Left ventricle myocardium superior (tissue), 1 donor: Measurements from ENCODE around the gene CHMP2B. TPM values are rescaled to one million over a fixed set of nuclear protein-coding genes. Genes with fewer than 3 reads are reported as not detected.
"Not testable (repeated sequence)": the region's sequence is repeated elsewhere in the genome, so short reads cannot be mapped to it uniquely, and the experiment has no call there.

ENCODE experiments used
- ATAC-seq: fragments of 200-7000 bp; cut with Tn5 transposase; one replicate; pipeline ENCODE4 v1.9.1; 2020; ENCODE audit warnings: mild to moderate bottlenecking, moderate library complexity
- DNase-seq: peaks from one replicate; pipeline ENCODE4 v3.0.0-alpha.2; 2020
- intact Hi-C: fragments of 100-400 bp; cut with micrococcal nuclease; formaldehyde crosslinking; loops from one replicate; pipeline ENCODE4 v1.11.0; 2022
- total RNA-seq: library from RNA; stranded (reverse); fragmentation: NEBNext Ultra II Directional; extraction: Animal tissue kit (Norgen Biotek cat#: 25700); gene quantifications from one replicate; pipeline ENCODE4 v1.2.1, GENCODE V29; 2021
- donor health status: DM: no; HTN: yes; CAD: no; lungs with severe emphysema.

The CHMP2B gene
- total RNA-seq, 1 donor from 2014 or later: 33.1 TPM

DNA sequence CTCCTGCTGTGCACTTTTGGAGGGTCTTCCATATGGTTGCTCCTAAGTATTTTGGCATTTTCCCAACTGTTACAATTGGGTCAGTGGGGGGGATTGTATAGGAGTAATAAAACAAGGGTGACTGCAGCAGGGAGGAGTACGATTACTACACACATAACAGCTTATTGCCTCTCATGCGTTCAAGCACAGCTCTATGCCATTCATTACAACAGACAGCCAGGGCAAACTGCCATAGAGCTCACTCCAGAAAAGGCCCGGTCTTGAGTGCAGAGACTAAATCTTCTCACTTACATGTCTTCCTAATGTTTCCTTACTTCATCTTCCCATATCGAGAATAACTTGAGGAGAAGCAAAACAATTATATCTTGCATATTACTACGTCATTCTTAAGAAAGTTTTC is 1.4 kb upstream of the CHMP2B start:
- no peak for DNase-seq
- intact Hi-C loops: no loop called here
- ATAC-seq: no peak

DNA sequence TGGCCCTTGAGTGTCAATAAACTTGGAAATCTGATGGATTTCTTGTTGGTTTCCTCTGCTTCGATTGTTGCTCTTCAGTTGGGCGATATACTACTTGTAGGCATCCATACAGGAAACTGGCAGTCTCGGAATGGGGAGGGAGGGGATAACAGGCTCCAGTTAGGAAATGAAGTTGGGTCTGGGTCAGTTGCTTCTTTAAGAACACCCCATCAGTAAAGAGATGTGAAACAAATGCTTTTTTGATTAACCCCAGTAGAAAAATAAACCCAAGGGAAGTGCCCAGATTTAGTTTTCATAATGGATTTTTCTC is 681 bp downstream of the CHMP2B start:
- DNase-seq (no peak), ATAC-seq (no peak)
- intact Hi-C loops: no loop called here

DNA sequence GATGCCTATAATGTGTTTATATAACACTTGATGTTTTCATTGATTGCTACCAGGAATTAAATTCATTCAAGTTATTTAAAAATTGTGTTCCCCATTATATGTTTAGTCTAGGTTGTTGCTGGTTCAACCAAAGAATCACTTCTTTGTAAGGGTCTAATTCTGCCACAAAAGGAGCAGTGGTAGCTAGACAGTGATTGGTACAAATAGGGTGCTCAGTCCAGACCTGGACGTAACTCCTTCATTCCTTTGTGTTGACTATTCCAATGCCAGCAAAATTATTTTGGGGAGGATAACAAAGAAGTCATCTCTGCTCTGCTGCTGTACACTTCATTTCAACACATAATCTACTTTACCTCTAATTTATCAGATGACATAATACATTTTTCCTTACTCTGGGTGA is 1.2 kb downstream of the CHMP2B start:
- DNase-seq: no peak
- no peak for ATAC-seq
- intact Hi-C loops: no loop called here

- intact Hi-C loops: no loop called here
- no peak for ATAC-seq
- DNase-seq: no peak
Measured at GRCh38 chr3:87229113-87229512, 2.0 kb downstream of the CHMP2B start.

DNA sequence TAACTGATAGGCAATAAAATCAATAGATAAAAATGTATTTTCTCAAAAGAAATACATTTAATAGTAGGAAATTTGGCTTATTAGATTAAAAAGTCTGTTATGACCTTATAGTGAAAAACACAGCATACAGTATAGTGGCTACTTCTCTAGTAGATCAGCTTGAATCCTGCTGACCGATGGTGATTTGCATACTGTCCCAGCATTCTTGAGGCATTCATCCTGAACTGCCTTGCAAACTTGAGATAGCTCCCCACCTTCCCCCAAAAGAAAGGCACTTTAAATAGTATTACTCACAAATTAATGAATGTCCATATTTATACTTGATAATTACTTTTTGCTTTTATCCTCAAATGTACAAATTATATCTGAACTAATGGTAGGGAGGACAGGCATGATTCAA is 6.7 kb downstream of the CHMP2B start:
- DNase-seq (no peak), ATAC-seq (no peak)
- intact Hi-C loops: no loop called here

DNA sequence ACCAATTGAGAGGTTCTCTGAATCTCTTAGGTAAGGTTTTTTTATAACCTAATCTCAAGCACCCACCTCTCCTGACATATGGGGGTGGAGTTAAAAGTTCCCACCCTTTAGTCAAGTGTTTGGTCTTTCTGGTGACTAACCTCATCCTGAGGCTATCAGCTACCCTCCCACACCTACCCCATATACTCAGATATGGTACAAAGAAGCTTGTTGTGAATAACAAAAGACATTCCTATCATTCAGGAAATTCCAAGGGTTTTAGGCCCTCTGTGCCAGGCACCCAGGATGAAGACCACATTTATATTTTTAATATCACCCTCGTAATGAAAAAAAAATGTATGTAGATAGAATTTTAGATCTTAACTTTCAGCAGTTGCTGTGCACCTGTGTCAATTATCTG is 9.0 kb downstream of the CHMP2B start:
- no peak for ATAC-seq

GRCh38 chr3:87246662-87247429 is 19.7 kb downstream of the CHMP2B start:
- ATAC-seq: no peak
- intact Hi-C loops: no loop called here
- DNase-seq: no peak

More for the DNA sequence above, 9.0 kb downstream of the CHMP2B start:
- DNase-seq: no peak
- intact Hi-C loops: no loop called here

- DNase-seq (no peak), ATAC-seq (no peak)
- intact Hi-C loops: no loop called here
Measured at GRCh38 chr3:87247430-87247773, 20.3 kb downstream of the CHMP2B start.

- DNase-seq, ATAC-seq, intact Hi-C loops: not testable (repeated sequence)
Measured at GRCh38 chr3:87248231-87248630, 21.1 kb downstream of the CHMP2B start.

GRCh38 chr3:87248831-87249230 is 21.7 kb downstream of the CHMP2B start:
- ATAC-seq (no peak), DNase-seq (no peak)
- intact Hi-C loops: no loop called here

DNA sequence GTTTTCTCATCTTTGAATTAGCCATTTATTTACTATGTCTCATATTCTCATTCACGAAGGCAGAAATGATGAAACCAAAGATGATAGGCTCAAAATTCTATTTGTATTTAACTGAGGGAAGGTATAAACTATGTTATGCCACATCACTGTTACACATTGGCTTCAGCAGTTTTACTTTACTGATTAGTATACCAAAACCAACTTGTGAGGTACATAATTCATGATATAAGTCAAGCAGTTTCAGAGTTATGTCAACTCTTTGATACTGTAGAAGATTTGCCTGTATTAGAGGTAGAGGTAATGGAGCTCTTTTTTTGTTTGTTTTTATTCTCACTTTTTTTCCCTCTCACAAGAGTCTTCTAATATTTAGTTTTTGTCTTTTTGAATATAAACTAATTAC is 22.9 kb downstream of the CHMP2B start:
- intact Hi-C loops: no loop called here
- DNase-seq: no peak
- no peak for ATAC-seq

DNA sequence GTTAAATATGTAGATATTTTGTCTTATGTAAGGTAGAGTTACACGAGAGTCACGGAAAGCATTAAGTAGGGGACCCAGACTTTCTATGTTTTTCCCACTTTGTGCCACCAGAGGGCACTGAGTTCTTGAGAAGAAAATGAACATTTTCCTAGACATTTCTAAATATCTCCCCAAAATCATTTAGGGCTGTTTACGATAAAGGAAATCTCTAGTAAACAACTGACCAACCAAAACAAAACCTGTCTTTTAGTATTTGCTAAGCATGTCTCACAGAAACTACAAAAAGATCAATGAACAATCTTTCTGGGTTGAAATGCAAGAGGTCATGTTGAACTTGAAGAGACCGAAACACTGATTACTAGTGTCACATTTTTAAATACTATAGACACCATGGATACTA is 33.2 kb downstream of the CHMP2B start:
- intact Hi-C loops: no loop called here
- no peak for DNase-seq
- no peak for ATAC-seq

DNA sequence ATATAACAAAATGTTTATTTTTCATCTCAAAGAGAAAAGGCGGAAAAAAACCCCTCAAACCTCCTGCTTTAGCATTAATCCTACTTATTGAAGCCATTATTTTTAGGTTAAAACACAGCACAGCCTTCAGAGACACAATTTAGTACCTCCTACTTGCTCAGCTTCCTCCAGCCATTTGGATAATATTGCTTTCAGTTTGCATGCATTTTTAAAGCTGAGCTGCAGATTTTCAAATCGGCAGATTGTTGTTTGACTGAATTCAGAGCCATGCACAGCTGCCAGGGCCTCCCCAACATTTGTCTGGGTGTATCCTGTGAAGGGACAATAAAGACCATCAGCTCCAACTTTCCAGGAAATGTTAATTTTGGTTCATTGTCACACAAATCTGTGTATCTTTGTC is 34.8 kb downstream of the CHMP2B start:
- ATAC-seq (no peak), DNase-seq (no peak)
- intact Hi-C loops: no loop called here

GRCh38 chr3:87267953-87268645 is 41.0 kb downstream of the CHMP2B start:
- no peak for DNase-seq

DNA sequence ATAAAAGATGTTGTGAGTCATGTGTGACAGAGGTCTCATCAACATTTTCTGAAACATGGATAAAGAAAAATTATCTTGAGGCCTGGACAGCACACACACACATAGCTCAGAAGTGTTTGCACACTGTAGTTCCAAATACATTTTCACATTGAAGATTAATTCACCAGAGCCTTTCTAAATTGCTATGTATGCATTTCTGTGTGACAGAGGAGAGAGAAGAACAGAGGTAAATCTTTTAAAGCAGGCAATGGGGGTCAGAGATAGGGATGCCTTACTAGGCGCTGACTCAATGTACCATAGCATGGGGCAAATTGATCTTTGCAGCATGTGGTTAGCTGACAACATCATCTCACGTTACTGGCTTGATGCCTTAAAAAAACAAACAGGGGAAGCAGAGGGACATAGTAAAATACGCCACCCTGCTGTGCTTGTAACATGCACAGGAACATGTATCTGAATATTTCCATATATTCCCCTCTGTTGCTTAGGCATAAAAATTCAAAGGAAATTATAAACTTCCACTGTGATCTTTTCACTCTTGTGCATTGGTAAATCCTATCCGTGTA is 41.6 kb downstream of the CHMP2B start:
- intact Hi-C loops: no loop called here
- ATAC-seq: no peak
- DNase-seq: no peak

More at GRCh38 chr3:87267953-87268645, 41.0 kb downstream of the CHMP2B start:
- intact Hi-C loops: no loop called here
- ATAC-seq: no peak

DNA sequence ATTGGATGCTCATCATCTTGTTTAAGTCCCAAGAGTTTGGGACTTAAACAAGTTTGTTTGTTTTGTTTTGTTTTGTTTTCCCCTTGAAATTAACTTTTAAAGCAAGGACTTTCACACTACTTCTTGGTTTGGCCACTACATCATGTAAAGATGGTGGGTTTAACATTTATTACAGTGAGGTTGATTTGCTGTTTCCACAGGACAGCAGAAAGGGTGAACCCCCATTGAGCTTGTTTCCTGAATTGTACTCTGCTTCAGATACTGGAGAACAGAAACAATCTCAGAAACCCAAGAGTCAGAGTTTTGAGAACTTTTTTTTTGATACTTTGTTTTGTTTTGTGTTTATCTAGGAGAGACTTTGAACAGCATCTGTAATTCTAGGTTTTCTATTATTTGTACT is 42.6 kb downstream of the CHMP2B start:
- ATAC-seq: no peak
- DNase-seq: no peak
- intact Hi-C loops: no loop called here

- DNase-seq (no peak), ATAC-seq (peak; percentile 42)
- intact Hi-C loops: no loop called here
Measured at GRCh38 chr3:87270908-87271700, 44.0 kb downstream of the CHMP2B start.

- ATAC-seq: no peak
- DNase-seq: no peak
- intact Hi-C loops: no loop called here
Measured at GRCh38 chr3:87272718-87273341, 45.7 kb downstream of the CHMP2B start.

DNA sequence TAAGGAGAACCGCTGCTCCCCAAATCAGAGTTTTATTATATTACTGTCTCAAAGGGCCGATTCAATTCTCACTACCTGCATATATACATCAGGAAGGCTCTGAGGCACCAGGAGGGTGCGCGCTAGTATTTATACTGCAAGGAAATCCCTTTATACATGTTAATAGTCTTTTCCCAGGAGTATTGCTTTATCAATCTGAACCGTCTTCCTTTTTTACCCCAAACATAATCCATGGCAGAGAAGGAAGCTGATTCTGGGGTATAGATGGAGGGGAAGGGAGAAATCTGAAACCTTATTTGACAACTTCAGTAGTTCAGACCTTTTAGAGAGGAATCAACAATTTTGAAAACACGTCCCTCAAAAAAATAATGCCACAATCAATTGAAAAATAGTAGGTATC is 49.4 kb downstream of the CHMP2B start, which contains the start of gene POU1F1:
Gene POU1F1, minus strand, starts transcription at position 101 of the 400 bp plus-strand sequence. CDS start 122 bp downstream, outside the sequence.
- intact Hi-C loops: no loop called here
- no peak for ATAC-seq
- DNase-seq: no peak

GRCh38 chr3:87287011-87287410 is 59.9 kb downstream of the CHMP2B start:
- no peak for ATAC-seq
- DNase-seq: no peak
- intact Hi-C loops: no loop called here
